IPS-NIHi7 (cell line): ENCODE measurements around the gene PPP1R36.
"Not testable (repeated sequence)": the region's sequence is repeated elsewhere in the genome, so short reads cannot be mapped to it uniquely, and the experiment has no call there.

Experiments used
- DNase-seq: peaks from one replicate; pipeline ENCODE4 v3.0.0; 2012; ENCODE audit warnings: mixed read lengths; ENCODE audit errors: extremely low spot score

Gene PPP1R36, protein sequence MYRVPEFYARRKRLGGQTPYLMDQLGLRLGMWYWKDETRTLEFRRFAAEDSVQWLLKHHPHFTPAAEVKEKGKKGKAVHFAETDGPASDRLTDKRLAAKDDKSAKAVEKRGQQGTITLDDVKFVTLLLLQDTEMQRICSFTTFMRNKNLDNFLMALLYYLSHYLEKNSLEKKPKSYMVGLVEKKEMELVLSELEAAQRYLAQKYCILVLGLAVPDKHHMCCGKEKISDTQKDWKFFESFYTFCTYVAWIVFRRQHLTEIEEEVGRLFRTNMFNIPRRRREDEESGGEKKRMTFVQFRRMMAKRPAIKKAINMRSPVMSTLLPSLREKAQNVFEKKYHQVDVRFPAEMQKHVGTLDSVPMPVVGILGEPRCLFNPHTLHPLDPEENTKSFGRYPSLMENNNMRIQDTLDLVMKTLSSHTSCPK

DNA sequence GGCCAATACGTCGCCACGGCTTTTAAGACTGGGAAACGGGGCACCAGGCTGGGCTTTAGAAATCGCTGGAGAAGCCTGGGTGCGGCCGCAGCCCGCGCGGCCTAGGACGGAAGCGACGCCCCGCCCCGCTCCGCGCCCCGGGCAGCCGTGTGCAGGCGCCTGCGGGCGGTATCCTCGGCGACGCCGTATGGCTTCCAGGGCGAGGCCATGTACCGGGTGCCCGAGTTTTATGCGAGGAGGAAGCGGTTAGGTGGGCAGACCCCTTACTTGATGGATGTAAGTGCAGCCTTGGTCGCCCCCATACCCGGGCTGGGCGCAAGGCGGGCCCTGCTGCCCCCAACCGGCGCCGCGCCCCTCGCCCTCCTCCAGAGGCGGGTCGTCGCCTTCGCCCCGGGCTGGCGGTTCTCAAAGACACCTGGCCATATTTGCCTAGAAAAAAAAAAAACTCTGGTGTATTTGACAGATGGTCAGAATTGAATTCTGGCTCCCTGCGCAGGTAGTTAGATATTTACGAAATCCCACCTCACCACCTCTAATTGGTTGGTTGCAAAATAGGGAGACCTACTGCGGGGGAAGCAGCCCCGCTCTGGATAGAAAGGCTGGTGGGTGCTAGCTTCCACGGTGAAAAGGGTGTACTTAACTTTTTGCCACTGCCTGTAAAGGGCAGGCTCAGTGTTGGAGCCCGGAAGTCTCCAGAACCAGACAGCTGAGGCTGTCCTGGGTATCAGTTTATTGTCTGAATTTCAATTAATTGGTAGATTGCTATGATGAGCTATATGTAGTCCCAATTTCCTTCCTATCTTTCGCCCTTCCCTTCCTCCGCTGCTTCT is at the start of gene PPP1R36:
Gene PPP1R36 (plus strand): TSS at position 171 of the 830 bp plus-strand sequence. CDS start 37 bp downstream, at position 208.
- peak; percentile 68 for DNase-seq

DNA sequence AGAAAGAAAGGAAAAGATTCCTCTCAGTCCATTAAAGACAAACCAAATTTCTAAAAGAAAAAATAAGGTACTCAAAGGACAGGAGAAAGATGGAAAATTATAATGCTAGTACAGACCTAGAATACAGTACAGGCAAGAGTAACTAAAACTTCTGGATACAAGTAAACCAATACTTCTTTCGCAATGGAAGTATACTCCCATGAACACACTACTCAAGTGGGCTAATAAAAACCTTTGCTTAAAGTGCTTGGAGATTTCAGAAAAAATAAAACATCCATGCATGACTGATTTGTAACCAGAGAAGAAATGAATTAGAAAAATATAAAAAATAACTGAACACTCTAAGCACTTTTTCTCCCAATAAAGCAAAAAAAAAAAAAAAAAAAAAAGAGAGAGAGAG is 49.7 kb upstream of the PPP1R36 start:
- no peak for DNase-seq

DNA sequence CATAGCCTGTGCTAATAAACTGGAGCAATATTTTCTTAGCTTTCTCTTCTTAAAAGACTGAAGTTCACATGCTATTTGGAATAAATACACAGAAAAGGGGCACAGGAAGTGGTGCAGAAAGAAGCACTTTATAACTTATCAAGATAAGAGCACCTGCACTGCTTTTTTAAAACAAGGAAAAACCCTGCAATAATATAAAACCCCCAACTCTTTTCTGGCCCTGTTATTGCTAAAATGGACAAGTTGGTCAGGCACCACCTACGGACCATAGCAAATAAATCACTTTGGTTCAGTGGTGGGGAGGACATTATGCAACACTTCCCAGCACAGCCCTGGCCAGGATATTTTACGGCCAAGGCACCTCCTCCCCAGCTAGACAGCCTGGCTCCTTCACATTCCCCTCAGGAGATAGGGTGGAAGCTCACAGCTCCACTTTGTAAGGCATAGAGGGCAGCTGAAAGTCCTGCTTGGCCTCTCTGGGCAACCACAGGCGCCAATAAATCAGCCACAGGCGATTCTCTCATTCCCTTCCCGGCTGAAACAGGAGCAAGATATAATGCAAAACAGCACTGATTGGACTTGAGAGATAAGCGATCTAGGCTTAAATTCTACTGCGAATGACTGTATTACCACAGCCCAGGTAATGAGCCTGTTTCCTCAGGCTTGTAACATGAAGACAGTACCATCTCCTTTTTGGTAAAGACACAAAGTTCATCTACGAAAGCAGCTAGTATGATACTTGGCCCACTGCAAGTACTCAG is 48.2 kb upstream of the PPP1R36 start:
- peak; percentile 13 for DNase-seq

DNA sequence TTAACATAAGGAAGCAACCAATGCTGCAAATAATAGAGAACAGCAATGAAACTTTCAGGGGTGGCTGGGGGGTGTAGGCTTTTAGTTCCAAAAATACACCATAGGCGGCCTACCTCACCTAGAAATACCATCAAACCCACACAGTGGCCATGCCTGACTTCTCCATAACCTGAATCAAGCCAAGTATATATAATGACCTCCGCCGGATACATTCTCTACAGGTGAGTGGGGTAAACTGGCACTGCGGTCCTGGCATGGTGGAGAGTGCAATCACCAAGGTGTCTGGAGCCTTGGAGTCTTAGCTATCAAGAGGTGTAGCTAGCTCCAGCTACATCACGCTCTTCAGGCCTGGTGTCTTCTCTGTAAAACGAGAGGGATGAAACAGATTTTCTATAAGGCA is 47.3 kb upstream of the PPP1R36 start:
- DNase-seq, result no peak

DNA sequence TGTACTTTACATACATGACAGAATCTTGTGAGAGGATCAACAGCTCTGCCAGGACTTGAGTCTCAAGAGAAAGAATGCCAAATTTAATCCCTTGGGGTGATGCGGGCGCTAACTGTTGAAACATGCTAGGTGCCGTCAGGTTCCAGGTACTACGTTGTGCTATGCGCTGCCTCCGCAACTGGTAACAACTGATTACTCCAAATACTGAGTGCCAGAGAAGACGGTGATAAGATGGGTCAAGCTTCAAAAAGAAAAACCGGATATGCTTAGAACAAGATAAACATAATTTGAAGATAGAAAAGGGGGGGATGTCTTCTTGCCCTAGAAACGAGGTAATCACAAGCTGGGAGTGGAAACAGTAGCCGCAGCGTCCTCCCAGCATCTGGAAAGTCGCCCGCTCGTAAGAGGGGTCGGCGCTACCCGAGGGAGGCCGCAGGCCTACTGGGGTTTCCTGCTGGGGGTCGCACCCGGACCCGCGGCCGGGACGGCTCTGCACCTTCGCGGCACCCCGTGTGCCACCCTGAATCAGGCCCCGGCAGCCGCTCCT is 46.8 kb upstream of the PPP1R36 start:
- DNase-seq, result no peak

DNA sequence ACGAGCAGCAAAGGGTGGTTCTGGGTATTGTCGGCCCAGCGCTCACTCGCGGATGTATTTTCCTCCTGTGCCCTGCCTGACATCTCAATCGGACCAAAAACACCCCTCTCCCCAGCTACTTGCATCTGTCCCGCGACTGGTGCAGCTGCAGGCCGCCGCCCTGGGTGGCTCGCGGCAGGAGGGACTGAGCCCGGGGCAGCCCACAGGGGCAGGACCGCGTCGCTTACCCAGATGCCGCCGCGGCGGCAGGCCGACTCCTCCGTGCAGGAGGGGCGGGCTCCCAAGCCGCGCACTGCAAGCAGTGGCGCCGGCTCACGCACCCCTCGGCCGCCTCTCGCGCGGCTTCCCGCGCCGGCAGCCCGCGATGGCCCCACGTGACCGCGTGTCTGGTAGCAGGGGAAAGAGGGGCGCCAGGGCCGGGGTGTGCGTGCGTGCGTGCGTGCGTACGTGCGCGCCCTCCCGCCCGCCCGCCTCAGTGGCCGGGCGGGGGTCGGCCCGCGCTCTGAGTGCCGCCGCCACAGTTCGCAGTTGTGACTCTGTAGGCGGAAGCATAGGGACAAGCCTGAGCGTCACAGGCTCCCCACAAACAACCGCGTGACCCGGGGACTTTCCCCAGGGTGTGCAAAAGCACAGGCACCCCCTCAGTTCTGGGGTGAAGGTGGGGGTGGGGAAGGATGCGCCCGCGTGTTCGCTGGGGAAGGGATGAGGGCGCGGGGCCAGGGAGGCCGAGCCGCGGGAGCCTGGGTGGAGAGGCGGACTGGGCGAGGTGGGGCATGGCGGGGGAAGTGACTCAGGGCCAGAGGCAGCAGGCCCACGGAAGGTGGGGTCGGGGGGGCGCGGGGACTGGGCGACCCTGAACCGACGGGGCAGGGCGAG is 46.1 kb upstream of the PPP1R36 start, which contains the start of gene ZBTB25:
Gene ZBTB25 (minus strand): TSS at position 405 of the 876 bp plus-strand sequence. CDS start 13,305 bp downstream, outside the sequence.
- peak; percentile 81 for DNase-seq

DNA sequence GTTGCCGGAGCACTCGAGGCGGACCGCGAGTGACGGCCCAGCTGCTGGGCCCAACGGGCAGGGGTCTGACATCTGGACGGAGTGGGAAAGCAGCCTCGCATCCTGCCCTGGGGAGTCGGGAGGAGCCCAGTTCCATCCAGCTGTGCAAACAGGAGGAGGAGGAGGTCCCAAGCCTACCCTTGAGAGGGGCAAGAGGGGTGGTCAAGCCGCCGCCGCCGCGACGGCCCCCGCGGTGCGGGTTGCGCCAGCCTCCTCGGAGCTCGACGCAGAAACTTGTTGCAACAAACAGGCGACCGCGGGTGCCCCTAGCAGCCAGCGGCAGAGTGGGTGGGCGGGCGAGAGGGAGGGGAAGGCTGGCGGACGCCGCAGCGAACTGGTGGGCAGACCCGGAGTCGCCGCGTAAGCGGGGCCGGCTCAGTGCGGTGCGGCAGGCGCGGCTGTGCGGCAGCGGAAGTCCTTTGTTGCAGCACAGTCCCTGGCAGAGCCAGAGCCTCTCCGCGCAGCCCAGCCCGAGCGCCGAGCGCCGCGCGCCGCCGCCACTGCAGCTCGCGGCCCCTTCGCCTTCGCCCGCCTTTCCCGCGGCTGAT is 45.4 kb upstream of the PPP1R36 start, which contains the start of gene ZBTB1:
Gene ZBTB1 (plus strand): TSS at position 461 of the 587 bp plus-strand sequence. CDS start 16,735 bp downstream, outside the sequence.
- peak; percentile 74 for DNase-seq

DNA sequence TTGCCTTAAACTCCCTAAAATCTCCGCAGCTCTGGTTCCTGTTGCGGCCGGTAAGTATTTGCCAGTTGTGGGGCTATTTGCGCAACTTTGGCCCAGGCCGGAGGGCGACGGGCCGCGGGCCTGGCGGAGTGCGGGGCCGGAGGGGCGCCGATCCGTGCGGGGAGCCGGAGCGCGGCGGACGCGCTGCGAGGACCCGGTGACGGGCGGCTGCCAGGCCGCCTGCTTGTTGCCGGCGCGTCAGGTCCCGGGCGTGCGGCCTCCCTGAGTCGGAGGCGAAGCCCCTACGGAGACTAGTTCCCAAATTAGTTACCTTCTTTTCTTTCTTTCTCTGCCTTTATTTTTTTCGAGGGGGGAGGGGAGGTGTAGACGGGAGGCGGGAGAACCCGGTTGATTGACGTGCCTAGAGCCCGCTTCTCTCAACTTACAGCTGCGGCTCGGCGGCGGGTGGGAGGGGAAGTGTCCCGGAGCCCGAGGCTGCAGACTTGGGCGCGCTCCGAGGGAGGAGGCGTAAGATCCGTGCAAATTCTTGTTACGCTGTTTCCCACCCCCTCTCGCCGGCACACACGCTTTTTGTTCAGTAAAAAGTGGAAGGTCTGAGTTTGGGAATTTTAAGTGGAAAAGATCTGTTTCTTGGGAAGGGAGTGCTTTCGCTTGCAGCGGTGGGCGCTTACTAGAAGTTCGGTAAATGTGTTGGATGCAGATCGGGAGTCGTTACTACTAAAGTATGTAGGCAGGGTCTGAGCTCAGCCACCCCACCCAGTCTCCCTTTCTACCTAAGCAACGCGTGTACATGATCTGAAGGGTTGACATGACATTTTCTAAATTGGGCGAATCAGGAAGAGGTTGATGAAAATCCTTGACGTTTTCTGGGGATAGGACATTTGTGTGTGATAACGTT is 44.6 kb upstream of the PPP1R36 start:
- DNase-seq, result peak; percentile 80

DNA sequence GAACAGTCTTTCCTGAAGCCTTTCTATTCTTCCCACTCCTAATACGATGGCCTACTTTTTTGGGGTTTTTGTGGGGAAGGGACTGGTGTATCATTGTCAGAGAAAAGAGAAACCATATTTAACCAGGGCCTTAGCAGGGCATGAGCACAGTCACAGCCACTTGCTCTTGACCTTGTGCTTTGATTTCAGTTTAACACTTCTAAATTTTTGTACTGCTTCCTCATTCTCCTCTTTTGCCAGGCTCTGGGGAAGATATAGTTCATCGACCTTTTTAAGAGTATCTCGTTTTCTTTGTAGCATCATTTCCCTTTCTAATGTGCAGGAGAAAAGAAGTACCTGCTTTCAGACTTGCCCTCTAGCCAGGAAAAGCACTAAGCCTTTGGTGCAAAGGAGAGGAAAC is 43.0 kb upstream of the PPP1R36 start:
- DNase-seq, result no peak

DNA sequence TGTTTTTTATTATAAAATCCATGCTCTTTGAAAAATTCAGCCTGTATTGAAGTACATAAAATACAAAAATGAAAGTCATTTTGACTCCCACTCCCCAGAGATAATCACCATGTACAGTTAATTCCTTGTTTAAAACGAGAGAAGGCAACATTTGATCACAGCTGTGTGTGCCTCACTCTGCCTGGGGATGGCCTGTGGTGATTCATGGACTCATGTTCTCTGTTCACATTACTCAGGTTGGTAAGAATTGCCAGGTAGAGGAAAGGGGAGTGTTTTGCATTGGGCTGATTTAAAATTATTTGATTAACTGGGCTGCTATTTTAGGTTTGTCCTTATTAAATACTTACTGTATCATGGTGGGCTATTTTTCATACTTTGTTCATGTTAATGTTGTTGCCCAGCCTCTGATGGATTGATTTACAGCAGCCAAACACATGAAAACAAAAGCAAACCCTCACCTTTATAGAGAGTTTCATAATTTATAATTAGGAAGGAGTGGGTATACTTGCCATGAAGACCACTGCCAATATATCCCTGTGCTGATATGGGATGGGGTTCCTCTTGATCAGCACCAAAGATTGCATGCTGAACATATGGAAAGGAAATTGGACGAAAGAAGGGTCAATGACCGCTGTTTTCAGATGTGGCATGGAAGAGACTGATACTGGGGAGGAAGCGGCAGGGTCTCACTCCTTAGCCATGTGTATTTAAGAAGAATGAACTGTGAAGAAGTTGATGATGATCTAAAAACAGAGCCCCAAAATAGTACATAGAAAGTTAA is 42.2 kb upstream of the PPP1R36 start:
- no peak for DNase-seq

DNA sequence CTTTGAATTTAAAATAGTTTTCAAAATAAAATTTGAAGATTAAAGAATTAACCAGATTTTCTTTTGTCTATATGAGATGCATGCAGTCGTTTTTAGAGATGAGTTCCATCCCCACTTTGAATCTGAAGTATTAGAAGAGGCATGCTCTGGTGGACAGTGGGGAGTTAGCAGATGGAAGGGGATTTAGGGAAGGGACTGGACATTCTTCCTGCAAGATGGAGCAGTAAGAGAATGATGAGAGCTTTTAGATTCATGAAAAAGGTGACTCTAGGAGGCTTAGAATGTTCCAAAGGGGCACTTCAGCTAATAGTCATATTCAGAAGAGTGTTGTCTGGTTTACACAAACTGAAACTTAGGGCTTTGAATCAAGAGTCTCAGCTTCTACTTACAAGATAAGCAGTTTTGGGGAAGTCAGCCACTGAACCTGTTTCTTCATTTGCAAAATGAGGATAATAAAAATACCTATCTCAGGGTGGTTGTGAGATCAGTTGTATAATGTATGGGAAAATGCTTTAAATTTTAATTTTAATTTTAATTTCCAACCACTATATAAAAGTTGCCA is 41.5 kb upstream of the PPP1R36 start:
- DNase-seq, result no peak

DNA sequence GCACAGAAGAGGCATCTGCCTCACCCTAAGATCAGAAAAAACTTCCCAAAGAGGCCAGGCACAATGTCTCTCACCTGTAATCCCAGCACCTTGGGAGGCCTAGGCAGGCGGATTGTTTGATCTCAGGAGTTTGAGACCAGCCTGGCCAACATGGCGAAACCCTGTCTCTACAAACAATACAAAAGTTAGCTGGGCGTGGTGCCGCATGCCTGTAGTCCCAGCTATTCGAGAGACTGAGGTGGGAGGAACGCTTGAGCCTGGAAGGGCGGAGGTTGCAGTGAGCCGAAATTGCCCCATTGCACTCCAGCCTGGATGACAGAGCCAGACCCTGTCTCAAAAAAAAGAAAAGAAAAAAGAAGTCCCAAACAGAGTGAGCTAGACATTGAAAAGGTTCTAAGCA is 40.7 kb upstream of the PPP1R36 start:
- DNase-seq, result no peak

DNA sequence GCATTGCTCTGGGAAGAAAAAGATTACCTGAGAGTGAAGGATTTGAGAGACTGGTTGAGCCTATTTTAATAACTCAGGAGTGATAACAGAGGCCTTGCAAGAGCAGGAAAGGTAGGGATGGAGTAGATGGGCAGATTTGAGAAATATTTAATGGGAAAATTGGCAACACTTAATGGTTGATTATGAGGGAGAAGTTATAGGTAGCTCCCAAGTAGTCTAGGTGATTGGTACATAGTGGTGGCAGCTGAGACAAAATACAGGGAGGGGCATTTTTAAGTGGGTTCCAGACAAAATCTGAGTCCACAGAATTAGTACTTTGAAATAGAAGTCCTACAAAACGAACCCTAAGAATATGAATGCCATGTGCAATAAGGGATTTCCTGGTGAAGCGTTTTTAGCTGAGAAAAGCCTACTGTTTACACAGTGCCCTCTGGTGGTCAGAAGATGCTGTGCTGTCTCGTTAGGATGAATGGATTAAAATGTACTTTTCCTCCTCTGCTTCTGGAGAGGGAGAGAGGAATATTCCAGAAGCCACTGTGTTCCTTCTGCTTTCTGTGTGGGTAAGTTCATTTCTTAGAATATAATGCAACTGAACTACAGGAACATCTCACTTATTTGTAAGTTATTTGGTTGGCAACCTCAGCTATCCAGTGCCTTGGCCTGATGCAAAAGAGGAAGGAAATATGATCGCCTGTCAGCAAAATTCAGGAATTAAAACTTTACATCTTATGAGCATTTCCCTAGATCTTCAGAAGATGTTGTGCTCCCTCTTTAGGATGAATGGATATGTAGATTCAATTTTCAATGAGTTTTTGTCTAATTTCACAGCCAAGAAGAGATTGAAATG is 38.7 kb upstream of the PPP1R36 start:
- peak; percentile 45 for DNase-seq

DNA sequence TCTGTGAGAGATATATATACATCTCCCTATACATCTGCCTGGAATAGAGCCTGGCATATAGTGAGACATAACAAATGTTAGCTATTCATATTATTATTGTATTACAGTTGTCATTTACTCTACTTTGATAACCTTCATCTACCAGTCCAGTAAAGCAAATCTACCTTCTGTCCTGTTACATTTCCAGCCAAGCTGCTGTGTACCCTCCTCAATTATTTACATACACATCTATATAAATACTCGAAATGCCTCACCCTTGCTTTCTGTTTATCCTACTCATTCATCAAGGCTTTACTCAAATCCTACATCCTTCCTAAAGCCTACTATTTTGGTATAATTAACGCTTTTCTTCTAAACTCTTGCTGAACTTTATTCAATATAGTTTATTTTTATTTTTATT is 36.5 kb upstream of the PPP1R36 start:
- no peak for DNase-seq

DNA sequence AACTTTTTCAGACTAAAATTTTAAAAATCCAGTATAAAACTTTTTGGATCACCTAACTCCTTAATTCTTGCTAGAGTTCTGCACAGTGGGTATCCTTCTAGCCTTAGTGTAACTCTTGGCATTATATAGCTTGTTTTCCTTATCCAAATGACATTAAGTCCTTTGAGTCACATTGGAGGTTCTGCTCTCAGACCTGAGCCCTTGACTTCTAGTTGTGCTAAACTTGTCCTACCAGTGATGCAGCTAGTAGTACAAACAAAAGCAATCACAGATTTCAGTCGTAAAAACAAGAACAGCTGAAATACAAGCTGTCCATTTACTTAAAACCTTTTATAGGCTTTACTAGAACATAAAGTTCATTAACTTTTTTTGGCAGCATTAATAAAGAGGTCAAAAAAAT is 34.7 kb upstream of the PPP1R36 start:
- no peak for DNase-seq

DNA sequence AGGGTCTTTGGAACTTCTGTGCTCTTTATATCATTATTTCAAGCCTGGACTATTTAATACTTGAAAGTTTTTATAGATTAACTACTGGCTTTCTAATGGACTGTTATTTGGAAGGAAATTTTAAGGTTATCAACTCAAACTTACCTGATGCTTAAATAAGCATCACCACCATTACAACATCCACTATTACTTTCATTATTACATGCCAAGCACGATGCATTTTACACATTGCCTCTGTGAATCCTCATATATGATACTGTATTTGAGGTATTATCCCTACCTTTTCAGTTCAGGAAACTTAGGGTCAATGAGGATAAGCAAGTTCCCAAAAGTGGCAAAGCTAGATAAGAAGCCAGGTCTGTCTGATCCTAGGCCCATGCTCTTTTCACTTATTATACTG is 32.8 kb upstream of the PPP1R36 start:
- DNase-seq, result no peak

DNA sequence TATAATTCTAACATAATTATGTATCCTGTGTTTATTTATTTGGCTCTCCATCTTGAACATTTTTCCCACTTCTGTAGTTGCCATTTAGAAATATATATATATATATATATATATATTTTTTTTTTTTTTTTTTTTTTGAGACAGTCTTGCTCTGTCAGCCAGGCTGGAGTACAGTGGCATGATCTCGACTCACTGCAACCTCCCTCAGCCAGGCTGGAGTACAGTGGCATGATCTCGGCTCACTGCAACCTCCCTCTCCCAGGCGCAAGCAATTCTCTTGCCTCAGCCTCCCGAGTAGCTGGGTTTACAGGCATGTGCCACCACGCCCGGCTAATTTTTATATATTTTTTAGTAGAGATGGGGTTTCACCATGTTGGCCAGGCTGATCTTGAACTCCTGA is 32.1 kb upstream of the PPP1R36 start:
- DNase-seq, result not testable (repeated sequence)
